GM21723 (cell line): ENCODE data around the gene ANKHD1.
"Not testable (repeated sequence)": the region's sequence is repeated elsewhere in the genome, so short reads cannot be mapped to it uniquely, and the experiment has no call there.

ENCODE experiments used
- ATAC-seq: cut with Tn5 transposase; IDR thresholded peaks from one replicate; pipeline ENCODE4 v1.9.1; 2021; ENCODE audit warnings: mild to moderate bottlenecking, moderate library complexity; ENCODE audit not compliant: unreplicated experiment

The ANKHD1 gene

DNA sequence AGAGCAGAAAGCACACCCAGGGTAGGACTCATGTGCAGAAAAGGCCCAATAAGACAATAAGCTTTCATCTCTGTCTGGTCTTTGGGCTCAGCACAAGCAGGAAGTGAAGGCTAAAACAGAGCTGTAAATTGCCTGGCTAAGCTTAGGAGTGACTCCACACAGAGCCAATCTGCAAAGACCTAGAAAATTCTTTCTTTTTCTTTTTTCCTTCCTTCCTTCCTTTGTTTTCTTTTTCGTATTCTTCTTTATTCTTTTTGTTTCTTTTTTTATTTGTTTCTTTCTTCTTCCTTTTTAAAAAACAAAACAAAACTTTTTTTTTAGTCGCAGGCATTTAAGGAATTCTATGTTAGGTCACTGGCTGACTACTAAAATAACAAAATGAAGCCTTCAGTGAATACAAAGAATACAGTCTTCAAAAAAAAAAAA lies 175.2 kb downstream of the ANKHD1 start:
- no peak for ATAC-seq

DNA sequence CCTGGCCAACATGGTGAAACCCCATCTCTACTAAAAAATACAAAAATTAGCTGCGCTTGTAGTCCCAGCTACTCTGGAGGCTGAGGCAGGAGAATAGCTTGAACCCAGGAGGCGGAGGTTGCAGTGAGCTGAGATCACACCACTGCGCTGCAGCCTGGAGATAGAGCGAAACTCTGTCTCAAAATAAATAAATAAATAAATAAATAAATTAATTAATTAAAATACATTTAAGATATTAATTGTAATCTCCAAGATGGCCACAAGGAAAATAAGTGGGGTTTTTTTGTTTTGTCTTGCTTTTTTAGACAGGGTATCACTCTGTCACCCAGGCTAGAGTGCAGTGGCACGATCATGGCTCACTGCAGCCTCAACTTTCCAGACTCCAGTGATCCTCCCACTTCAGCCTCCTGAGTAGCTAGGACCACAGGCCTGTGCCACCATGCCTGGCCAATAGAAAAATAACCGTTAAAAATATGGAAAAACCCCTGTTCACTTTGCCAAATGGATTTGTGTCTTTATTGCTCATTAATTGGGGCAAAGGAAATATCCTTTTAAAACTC lies 177.6 kb downstream of the ANKHD1 start:
- not testable (repeated sequence) for ATAC-seq

DNA sequence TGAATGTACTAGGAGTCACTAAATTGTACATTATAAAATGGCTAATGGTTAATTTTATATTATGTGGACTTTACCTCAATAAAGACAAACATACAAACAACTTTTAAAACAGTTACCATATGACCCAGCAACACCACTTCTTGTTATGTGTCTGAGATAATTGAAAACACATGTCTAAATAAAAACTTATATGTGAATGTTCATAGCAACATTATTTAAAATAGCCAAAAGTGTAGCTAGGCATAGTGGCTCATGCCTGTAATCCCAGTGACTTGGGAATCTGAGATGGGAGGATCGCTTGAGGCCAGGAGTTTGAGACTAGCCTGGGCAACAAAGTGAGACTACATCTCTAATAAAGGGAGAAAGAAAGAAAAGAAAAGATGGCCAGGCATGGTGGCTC lies 185.9 kb downstream of the ANKHD1 start:
- no peak for ATAC-seq

DNA sequence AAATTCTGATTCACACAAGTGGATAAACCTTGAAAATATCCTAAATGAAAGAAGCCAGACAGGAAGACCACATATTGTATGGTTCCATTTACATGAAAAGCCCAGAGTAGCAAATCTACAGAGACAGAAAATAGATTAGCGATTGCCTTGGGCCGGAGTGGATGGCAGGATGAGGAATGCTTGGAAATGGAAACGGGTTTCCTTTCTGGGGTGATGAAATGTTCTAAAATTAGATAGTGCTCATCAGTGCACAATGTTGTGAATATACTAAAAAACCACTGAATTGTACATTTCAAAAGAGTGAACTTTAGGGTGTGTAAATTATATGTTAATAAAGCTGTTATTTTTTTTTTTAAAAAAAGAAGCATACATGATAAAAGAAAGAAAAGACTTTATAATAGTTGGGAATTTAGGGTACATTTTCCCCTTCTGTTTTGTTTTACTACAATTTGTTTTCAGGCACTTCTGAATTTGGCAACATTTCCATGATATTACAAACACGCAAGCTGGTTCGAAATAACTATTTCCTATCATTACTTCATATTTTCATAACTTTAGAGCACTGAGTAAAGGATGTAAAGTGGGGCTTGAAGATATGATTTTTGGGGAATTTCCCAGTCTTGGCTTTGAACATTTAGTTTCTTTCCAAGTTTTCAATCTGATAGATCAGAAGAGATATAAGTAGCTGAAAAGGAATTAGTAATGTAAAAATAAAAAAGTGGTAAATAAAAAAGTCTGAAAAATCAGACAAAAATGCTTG lies 186.9 kb downstream of the ANKHD1 start:
- ATAC-seq: no peak
